GM23338 (cell line): Measurements from ENCODE around the gene DESI1. TPM values are rescaled to one million over a fixed set of nuclear protein-coding genes. Genes with fewer than 3 reads are reported as not detected.

Experiments
- ATAC-seq: fragments of 200-7000 bp; cut with Tn5 transposase; 3 replicates; pipeline ENCODE4 v1.9.1; 2020
- DNase-seq: peaks from one replicate; pipeline ENCODE4 v3.0.0-alpha.2; 2015; ENCODE audit warnings: low spot score
- H2AFZ ChIP-seq: fragments of 200-600 bp; sonication (generic); 2 replicates; pipeline ENCODE4 v1.8.0; 2016; ENCODE audit warnings: antibody characterized with exemption, mild to moderate bottlenecking, moderate library complexity
- H3F3A ChIP-seq: fragments of 200-600 bp; sonication (generic); replicated peaks from 2 replicates; pipeline ENCODE4 v1.8.0; 2017; ENCODE audit warnings: antibody characterized with exemption, mixed run types, low read depth
- H3K27ac ChIP-seq: fragments of 200-600 bp; sonication (generic); 2 replicates; pipeline ENCODE4 v1.6.1; 2016; ENCODE audit warnings: low read depth
- H3K27me3 ChIP-seq: fragments of 200-600 bp; sonication (generic); 2 replicates; pipeline ENCODE4 v1.8.0; 2016; ENCODE audit warnings: mild to moderate bottlenecking, mixed run types, moderate library complexity; ENCODE audit not compliant: insufficient read depth
- H3K36me3 ChIP-seq: fragments of 200-600 bp; sonication (generic); 2 replicates; pipeline ENCODE4 v1.8.0; 2016; ENCODE audit warnings: mild to moderate bottlenecking; ENCODE audit not compliant: insufficient read depth
- H3K4me1 ChIP-seq: fragments of 200-600 bp; sonication (generic); 2 replicates; pipeline ENCODE4 v1.8.0; 2016; ENCODE audit warnings: mild to moderate bottlenecking, moderate library complexity; ENCODE audit not compliant: insufficient read depth
- H3K4me2 ChIP-seq: fragments of 200-600 bp; sonication (generic); 2 replicates; pipeline ENCODE4 v1.7.1; 2017; ENCODE audit warnings: mixed run types
- H3K4me3 ChIP-seq: fragments of 200-600 bp; sonication (generic); 2 replicates; pipeline ENCODE4 v1.6.1; 2016; ENCODE audit warnings: mixed run types
- H3K79me2 ChIP-seq: fragments of 200-600 bp; sonication (generic); replicated peaks from 2 replicates; pipeline ENCODE4 v1.8.0; 2017; ENCODE audit warnings: mild to moderate bottlenecking; ENCODE audit not compliant: insufficient read depth
- H3K9me2 ChIP-seq: fragments of 200-600 bp; sonication (generic); 2 replicates; pipeline ENCODE4 v1.8.0; 2017; ENCODE audit not compliant: insufficient read depth
- H4K20me1 ChIP-seq: fragments of 200-600 bp; sonication (generic); replicated peaks from 2 replicates; pipeline ENCODE4 v1.8.0; 2017; ENCODE audit warnings: mild to moderate bottlenecking; ENCODE audit not compliant: insufficient read depth
- H3K27ac Mint-ChIP-seq: 2 replicates; pipeline ENCODE4 v1.8.0; 2020; ENCODE audit warnings: inconsistent platforms, mild to moderate bottlenecking, moderate library complexity, mixed read lengths
- H3K27me3 Mint-ChIP-seq: 3 replicates; pipeline ENCODE4 v1.8.0; 2022; ENCODE audit warnings: low read depth, mild to moderate bottlenecking, moderate library complexity, mixed read lengths, inconsistent platforms; ENCODE audit not compliant: insufficient read depth, poor library complexity
- H3K36me3 Mint-ChIP-seq: 3 replicates; pipeline ENCODE4 v1.8.0; 2021; ENCODE audit warnings: low read depth, mild to moderate bottlenecking, inconsistent platforms, moderate library complexity, mixed read lengths
- H3K4me1 Mint-ChIP-seq: 3 replicates; pipeline ENCODE4 v1.8.0; 2020; ENCODE audit warnings: mild to moderate bottlenecking, inconsistent platforms, mixed read lengths
- H3K4me3 Mint-ChIP-seq: 3 replicates; pipeline ENCODE4 v1.8.0; 2021; ENCODE audit warnings: moderate library complexity, mild to moderate bottlenecking, inconsistent platforms, mixed read lengths
- H3K9me3 Mint-ChIP-seq: 3 replicates; pipeline ENCODE4 v1.8.0; 2020; ENCODE audit warnings: moderate library complexity, mild to moderate bottlenecking, inconsistent platforms, mixed read lengths
- CREB1 ChIP-seq: fragments of 250-450 bp; sonication (Bioruptor Pico); IDR thresholded peaks from 2 replicates; pipeline ENCODE4 v1.5.0; 2020; ENCODE audit warnings: low read depth, mild to moderate bottlenecking, moderate library complexity
- CTCF ChIP-seq, 2 experiments: fragments of 200-600 bp in 1 of 2; sonication (generic) in 1 of 2; conservative IDR thresholded peaks; 2 replicates each; pipeline versions ENCODE4 v1.5.1 to v1.6.1; 2016 to 2017; ENCODE audit warnings: antibody characterized with exemption in 2 of 2, low read depth in 2 of 2, mild to moderate bottlenecking in 2 of 2, moderate library complexity in 1 of 2
- ETS1 ChIP-seq: IDR thresholded peaks from 2 replicates; pipeline ENCODE4 v1.6.1; 2016; ENCODE audit warnings: antibody characterized with exemption
- EZH2 ChIP-seq: fragments of 200-600 bp; sonication (generic); IDR thresholded peaks from one replicate; pipeline ENCODE4 v1.8.0; 2017; ENCODE audit warnings: antibody characterized with exemption, mild to moderate bottlenecking, low read depth; ENCODE audit not compliant: unreplicated experiment
- EZH2phosphoT487 ChIP-seq: fragments of 200-600 bp; sonication (generic); IDR thresholded peaks from one replicate; pipeline ENCODE4 v1.8.1; 2018; ENCODE audit warnings: antibody characterized with exemption; ENCODE audit not compliant: unreplicated experiment
- JUNB ChIP-seq: IDR thresholded peaks from one replicate; pipeline ENCODE4 v1.6.1; 2016; ENCODE audit warnings: antibody characterized with exemption; ENCODE audit not compliant: unreplicated experiment
- NANOG ChIP-seq: IDR thresholded peaks from 2 replicates; pipeline ENCODE4 v1.6.1; 2016; ENCODE audit warnings: antibody characterized with exemption, borderline replicate concordance
- POLR2AphosphoS5 ChIP-seq: IDR thresholded peaks from 2 replicates; pipeline ENCODE4 v1.6.1; 2016; ENCODE audit warnings: antibody characterized with exemption, low read depth
- REST ChIP-seq: IDR thresholded peaks from one replicate; pipeline ENCODE4 v1.6.1; 2018; ENCODE audit warnings: antibody characterized with exemption; ENCODE audit not compliant: unreplicated experiment
- STAT1 ChIP-seq: IDR thresholded peaks from one replicate; pipeline ENCODE4 v1.6.1; 2016; ENCODE audit warnings: antibody characterized with exemption; ENCODE audit not compliant: unreplicated experiment
- ZNF114 ChIP-seq: fragments of 250-450 bp; sonication (Bioruptor Pico); IDR thresholded peaks from 2 replicates; pipeline ENCODE4 v1.5.0; 2020; ENCODE audit warnings: mild to moderate bottlenecking, moderate library complexity
- ZNF331 ChIP-seq: fragments of 250-450 bp; sonication (Bioruptor Pico); IDR thresholded peaks from 2 replicates; pipeline ENCODE4 v1.5.0; 2020; ENCODE audit warnings: low read depth, mild to moderate bottlenecking, moderate library complexity
- ZNF462 ChIP-seq: fragments of 250-450 bp; sonication (Bioruptor Pico); IDR thresholded peaks from 2 replicates; pipeline ENCODE4 v1.5.0; 2020; ENCODE audit warnings: mild to moderate bottlenecking, moderate library complexity
- polyA plus RNA-seq: library from polyadenylated mRNA; unstranded; fragments of >200 nt; fragmentation: Nextera tagmentation; extraction: Ambion mirVana; gene quantifications from 2 replicates; pipeline ENCODE4 v1.2.1, GENCODE V29; 2016
- total RNA-seq: library from RNA; depleted of rRNA; stranded (reverse); fragments of >200 nt; shearing (Covaris generic); gene quantifications from 2 replicates; pipeline ENCODE4 v1.2.3, GENCODE V29; 2014

Gene DESI1
- total and polyA plus RNA-seq, 2 experiments from 2014 or later, result 33.7 to 53.8 TPM

DNA sequence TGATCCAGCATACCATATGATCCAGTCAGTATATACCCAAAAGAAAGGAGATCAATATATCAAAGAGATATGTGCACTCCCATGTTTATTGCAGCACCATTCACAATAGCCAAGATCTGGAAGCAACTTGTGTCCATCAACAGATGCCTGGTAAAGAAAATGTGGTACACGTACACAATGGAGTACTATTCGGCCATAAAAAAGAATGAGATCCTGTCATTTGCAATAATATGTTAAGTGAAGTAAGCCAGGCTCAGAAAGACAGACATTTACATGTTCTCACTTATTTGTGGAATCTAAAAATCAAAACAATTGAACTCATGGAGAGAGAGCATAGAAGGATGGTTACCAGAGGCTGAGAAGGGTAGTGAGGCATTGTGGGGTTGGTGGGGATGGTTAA lies 40.9 kb upstream of the DESI1 start:
- Mint-ChIP-seq H3K36me3 (peaks cover 80% of the 10 kb centered on the region), H3K4me1 (0 out of 3 replicates have a peak, but pooled peaks cover under 1% of the 10 kb centered on the region), H3K4me3 (no peak overlapping the region), H3K27ac (no peak overlapping the region), H3K9me3 (no peaks in the 10 kb centered on the region), H3K27me3 (peaks cover 9% of the 10 kb centered on the region)
- no peak overlapping the region for H3K4me3 ChIP-seq
- no peaks in the 10 kb centered on the region for H3K27me3 ChIP-seq
- no peaks in the 10 kb centered on the region for H3K9me2 ChIP-seq
- peaks cover 64% of the 10 kb centered on the region for H3K36me3 ChIP-seq
- no peak for ATAC-seq
- H3F3A ChIP-seq, result peaks cover 49% of the 10 kb centered on the region
- 0 out of 2 replicates have a peak, but pooled peaks cover 3% of the 10 kb centered on the region for H3K79me2 ChIP-seq
- peaks cover 17% of the 10 kb centered on the region for H4K20me1 ChIP-seq
- no peak for DNase-seq
- no peak overlapping the region for H3K4me2 ChIP-seq
- TF ChIP-seq ZNF331 (no peak), EZH2 (no peak), EZH2phosphoT487 (no peak), POLR2AphosphoS5 (no peak), STAT1 (no peak), ETS1 (no peak), CREB1 (no peak), CTCF (conservative IDR thresholded peaks at IDR 0.05; ENCODE audit: low read depth in 2 of 2) (no peak), ZNF114 (CRISPR knock-in tag) (no peak), REST (no peak), NANOG (no peak), ZNF462 (CRISPR knock-in tag) (no peak), JUNB (no peak)
- H3K4me1 ChIP-seq, result no peaks in the 10 kb centered on the region; the same call in 1 of the 2 replicates
- no peak overlapping the region for H2AFZ ChIP-seq
- no peak overlapping the region for H3K27ac ChIP-seq
